SU-DHL-6 (cell line): ENCODE results near the gene STRIP2.

Experiments used
- EZH2phosphoT487 ChIP-seq: fragments of 200-600 bp; sonication (generic), shearing (Covaris generic); conservative IDR thresholded peaks from 2 replicates; pipeline ENCODE4 v1.6.1; 2018; ENCODE audit warnings: mild to moderate bottlenecking, antibody characterized with exemption, low read length, moderate library complexity, mixed read lengths
- TF ChIP-seq, protein P1 (sequence below): fragments of 200-600 bp; sonication (generic); IDR thresholded peaks from one replicate; pipeline ENCODE4 v1.5.1; 2017; ENCODE audit warnings: antibody characterized with exemption, mild to moderate bottlenecking, low read length, moderate library complexity; ENCODE audit not compliant: insufficient read depth, poor library complexity, severe bottlenecking

DNA sequence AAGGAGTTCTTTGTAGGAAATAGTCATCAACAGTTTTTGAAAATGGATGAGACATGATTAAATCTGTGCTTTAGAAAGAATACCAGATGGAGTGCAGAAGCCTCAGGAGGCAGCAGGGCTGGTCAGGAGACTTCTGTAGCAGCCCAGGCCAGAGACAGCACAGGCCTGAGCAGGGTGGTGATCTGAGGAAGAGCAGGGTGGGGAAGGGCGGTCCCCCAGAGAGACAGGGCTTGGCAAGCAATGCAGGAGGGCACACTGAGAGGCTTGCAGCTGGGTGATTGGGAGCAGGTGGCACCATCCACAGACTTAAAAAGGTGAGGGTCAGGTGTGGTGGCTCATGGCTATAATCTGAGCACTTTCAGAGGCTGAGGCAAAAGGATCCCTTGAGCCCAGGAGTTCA, 63.8 kb downstream of the STRIP2 start:
- TF ChIP-seq, protein P1, sequence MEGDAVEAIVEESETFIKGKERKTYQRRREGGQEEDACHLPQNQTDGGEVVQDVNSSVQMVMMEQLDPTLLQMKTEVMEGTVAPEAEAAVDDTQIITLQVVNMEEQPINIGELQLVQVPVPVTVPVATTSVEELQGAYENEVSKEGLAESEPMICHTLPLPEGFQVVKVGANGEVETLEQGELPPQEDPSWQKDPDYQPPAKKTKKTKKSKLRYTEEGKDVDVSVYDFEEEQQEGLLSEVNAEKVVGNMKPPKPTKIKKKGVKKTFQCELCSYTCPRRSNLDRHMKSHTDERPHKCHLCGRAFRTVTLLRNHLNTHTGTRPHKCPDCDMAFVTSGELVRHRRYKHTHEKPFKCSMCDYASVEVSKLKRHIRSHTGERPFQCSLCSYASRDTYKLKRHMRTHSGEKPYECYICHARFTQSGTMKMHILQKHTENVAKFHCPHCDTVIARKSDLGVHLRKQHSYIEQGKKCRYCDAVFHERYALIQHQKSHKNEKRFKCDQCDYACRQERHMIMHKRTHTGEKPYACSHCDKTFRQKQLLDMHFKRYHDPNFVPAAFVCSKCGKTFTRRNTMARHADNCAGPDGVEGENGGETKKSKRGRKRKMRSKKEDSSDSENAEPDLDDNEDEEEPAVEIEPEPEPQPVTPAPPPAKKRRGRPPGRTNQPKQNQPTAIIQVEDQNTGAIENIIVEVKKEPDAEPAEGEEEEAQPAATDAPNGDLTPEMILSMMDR = no peak
- no peak for TF ChIP-seq EZH2phosphoT487
